Left hindlimb (tissue), 1 donor: ENCODE data around the gene ATP6V1G2.
A peak's percentile ranks its signal among the peaks of the same experiment; 100 is the strongest.
"Not testable (repeated sequence)": the region's sequence is repeated elsewhere in the genome, so short reads cannot be mapped to it uniquely, and the experiment has no call there.

Source experiments
- DNase-seq: peaks from one replicate; pipeline ENCODE4 v3.0.0-alpha.2; 2018

Gene ATP6V1G2

GRCh38 chr6:31575335-31575901 is 29.0 kb upstream of the ATP6V1G2 start, which contains the start of gene TNF:
Gene TNF (plus strand): TSS chr6:31575565. CDS start chr6:31575742, 177 bp downstream.
- no peak for DNase-seq

- DNase-seq = no peak
Measured at GRCh38 chr6:31574106-31575061, 28.0 kb upstream of the ATP6V1G2 start.

- no peak for DNase-seq
Measured at GRCh38 chr6:31573239-31574105, 27.1 kb upstream of the ATP6V1G2 start.

- DNase-seq = no peak
Measured at GRCh38 chr6:31572041-31572911, 25.9 kb upstream of the ATP6V1G2 start, which contains the start of gene LTA. Gene LTA (plus strand): TSS chr6:31572289. CDS start chr6:31572743, 454 bp downstream.

DNA sequence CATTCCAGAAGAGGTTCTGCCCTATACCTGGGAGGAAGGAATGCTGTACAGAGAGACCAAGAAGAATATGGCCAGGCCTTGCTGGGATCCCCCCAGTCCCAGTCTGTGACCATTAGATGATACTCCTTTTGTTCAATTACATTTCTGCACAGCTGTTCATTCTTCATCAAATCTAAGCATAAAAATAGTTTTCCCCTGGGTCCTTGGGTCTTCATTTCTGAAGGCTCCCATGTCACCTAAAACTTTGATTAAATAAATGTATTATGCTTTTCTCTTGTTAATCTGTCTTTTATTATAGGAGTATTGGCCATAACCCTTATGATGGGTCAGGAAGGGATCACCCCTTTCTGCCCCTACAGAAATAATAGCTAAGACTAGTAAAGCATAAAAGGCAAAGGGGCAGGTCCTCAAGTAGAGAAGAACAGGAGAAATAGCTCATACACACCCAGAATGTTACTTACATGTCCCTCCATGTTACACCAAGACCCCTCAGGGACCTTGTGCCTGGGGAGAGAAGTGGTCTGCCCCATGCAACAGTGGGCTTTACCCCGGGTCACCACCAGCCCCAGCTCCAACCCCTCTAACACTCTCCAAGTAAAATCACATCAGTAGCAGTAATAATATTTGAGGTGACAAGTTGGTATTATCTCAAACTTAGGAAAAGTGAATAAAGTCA is 23.6 kb upstream of the ATP6V1G2 start:
- DNase-seq = no peak

GRCh38 chr6:31568537-31568961 is 22.1 kb upstream of the ATP6V1G2 start:
- no peak for DNase-seq

DNA sequence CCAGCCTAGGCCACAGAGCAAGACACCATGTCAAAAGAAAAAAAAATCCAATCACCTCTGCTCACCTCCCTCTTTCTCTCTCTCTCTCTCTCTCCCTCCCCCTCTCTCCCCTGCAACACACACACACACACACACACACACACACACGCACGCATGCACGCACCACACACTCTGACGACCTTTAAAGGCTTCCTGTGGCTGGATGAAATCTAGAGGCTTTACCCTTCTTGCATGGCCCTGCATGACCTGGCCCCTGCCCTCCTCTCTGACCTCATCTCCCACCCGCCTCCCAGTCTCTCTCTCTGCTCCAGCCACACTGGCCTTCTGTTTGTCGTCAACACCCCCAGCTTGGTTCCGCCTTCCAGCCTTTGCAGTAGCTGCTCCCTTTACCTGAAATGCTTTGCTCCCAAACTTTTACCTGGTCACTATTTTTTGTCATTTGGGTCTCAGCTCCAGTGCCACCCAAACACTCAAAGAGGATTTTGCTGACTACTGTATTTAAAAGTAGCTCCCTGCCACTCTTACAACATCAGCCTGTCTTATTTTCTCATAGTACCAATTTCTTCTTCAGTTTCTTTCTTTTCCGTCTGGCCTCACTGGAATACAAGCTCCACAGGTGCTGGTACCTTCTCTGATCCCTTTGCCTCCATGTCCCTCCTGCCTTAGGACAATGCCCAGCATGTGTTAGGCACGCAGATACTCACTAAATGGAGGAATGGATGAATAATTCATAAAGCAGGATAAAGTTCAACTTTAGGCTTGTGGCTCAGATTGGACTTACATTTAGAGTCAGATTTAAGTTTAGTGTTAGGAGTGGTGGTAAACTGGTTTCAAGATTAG is 21.3 kb upstream of the ATP6V1G2 start:
- no peak for DNase-seq

DNA sequence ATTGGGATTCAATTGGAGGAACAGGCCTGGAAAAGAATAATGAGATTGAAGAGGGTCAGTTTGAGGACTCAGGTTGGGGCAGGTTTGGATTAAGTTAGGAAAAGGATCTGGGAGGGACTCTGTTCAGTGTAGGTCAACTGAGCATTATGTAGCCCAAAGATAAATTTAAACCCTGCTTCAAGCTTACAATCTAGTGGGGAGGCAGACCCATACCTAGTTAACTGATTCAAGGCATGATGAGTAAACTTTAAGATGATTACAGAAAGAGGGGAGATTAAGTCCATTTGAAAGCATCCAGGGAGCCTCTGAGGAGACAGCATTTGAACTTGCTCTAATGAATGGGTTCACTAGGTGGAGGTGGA is 14.3 kb upstream of the ATP6V1G2 start:
- DNase-seq = no peak

DNA sequence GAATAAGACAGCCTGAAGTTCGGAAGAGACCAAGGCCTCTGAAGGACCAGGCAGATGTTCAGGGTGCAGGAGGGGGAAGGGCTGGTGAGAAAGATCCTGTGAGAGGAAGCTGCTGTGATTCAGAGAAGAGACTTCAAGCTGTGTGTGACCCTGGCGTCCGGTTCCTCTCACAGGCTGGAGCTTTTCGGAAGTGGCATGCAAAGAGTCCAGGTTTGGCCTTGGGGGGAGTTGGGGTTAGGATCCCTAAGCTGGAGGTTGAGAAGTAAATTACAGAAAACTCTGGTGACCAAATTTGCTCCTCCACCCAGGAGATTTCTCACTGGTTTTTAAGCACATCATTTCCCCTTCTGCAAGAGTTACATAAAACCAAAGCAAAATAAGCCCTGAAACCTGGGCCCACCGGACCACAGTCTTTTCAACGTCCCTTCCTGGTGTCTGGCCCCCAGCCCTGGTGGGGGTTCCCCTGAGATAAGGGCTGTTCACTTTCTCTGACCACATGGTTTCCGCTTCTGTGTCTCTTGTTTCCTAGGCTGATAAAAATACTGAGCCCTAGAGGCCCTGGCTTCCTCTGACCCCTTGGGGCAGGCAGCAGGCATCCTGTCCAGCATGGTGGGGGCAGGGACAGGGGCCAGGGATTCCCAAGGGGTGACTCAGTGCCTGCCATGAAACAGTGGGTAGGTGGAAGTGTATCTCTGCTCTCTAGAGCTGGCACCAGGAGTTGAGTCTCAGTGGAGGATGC is 13.7 kb upstream of the ATP6V1G2 start:
- peak; percentile 67 for DNase-seq

- no peak for DNase-seq
Measured at GRCh38 chr6:31559606-31559957, 13.2 kb upstream of the ATP6V1G2 start.

DNA sequence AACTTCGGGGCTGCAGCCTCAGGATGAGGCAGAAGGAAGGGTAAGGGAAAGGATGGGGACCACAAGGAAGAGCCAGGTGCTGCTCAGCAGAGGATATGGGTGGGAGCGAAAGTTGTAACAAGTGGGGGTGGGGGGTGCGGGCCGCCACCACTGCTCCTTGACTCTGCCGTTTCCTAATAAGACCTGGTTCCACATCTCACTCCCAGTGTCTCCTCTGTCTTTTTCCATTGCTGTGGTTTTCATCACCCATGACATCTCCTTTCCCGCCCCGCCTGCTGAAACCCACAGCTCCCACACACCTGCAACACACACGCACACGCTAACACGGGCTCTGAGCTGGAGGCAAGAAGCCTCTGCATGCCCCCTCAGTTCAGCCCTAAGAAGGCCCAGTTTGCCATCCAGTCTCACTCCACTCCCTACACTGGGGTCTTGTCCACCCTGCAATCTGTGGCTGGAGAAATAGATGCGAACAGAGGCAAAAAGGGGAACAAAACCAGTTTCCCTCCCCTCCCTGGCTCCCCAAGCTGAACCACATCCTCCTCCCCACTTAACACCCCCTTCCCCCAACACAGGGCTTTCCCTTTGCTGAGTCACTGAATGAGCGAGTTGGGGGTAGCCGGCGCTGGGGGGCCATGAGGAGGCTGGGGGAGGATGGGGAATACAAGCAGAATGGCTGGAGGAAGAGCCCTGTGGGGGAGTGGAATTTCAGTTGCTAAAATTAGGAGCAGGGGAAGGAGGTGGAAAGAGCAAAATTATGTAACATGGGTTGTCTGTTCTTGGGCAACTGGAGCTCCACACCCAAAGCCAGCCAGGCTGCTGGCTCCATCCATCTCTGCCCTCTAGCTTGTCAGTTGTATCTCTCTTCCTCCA is 12.5 kb upstream of the ATP6V1G2 start:
- DNase-seq = no peak

- no peak for DNase-seq
Measured at GRCh38 chr6:31558318-31558625, 11.9 kb upstream of the ATP6V1G2 start.

DNA sequence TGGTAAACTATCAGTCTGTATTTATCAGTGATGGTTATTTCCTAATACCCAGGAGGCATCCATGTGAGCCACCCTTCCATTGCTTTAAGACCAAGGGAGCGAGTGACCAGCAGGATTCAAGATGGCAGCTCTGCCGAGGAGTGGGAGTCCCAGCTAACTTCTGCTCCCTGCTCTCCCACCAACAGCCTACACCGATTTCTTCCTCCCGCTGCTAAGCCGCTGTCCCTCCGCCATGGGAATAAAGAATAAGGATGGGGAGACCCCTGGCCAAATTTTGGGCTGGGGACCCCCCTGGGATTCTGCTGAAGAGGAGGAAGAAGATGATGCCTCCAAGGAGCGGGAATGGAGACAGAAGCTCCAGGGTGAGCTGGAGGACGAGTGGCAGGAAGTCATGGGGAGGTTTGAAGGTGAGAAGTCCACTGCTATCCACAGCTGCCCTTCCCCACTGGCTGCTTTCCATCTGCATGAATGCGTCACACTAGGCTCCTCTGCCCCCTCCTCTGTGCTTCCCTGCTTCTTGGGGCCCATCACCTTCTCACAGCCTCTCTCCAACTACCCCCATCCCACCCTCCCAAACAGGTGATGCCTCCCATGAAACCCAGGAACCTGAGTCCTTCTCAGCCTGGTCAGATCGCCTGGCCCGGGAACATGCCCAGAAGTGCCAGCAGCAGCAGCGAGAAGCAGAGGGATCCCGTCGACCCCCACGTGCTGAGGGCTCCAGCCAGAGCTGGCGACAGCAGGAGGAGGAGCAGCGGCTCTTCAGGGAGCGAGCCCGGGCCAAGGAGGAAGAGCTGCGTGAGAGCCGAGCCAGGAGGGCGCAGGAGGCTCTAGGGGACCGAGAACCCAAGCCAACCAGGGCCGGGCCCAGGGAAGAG is 11.3 kb upstream of the ATP6V1G2 start:
- DNase-seq = no peak

- no peak for DNase-seq
Measured at GRCh38 chr6:31556307-31556706, 9.9 kb upstream of the ATP6V1G2 start.

DNA sequence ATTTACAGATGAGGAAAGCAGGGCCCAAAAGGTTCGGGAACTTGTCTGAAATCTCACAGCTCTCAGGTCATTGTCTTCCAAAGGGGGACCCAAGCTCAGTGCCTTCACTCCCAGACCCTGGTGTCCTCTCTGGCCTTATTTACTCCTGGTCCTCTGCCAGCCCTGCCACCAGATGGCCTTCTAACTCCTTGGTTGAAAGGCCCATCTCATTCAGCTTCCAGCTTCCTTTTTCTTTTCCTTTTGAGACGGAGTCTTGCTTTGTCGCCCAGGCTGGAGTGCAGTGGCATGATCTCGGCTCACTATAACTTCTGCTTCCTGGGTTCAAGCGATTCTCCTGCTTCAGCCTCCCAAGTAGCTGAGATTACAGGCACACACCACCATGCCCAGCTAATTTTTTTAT is 5.0 kb upstream of the ATP6V1G2 start:
- not testable (repeated sequence) for DNase-seq

GRCh38 chr6:31548544-31548873 is 2.1 kb upstream of the ATP6V1G2 start:
- no peak for DNase-seq

DNA sequence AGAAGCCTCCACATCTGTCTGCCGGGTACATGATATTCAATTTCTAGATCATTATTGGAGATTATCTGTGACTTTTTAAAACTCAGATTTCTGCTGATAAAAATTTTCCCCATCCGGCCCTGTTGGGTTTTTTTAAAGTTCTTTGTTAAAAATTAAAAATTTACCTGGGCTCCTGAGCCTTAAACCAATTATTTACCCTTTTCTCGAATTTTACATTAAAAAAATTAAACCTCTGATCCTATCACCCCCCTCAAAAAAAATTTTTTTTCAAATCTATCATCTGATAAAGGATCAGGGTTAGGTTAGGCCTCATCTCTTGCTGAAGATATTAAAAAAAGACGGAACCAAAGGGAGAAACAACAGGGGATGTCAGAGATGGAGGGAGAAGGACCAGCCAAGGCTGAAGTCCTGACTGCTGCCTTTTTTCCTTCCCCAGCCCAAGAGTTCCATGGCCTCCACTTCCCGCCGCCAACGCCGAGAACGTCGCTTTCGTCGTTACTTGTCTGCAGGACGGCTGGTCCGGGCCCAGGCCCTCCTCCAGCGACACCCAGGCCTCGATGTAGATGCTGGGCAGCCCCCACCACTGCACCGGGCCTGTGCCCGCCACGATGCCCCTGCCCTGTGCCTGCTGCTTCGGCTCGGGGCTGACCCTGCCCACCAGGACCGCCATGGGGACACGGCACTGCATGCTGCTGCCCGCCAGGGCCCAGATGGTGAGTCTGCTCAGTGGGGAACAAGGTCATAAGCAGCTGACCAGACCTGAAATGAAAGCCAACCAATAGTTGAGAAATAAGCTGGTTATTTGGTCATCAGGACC is 1.5 kb upstream of the ATP6V1G2 start:
- no peak for DNase-seq
